HG02840 (cell line): Measurements from ENCODE around the gene DSC1.

Source experiments
- ATAC-seq: cut with Tn5 transposase; IDR thresholded peaks from one replicate; pipeline ENCODE4 v1.9.1; 2021; ENCODE audit warnings: mild to moderate bottlenecking, moderate library complexity, moderate number of reproducible peaks; ENCODE audit not compliant: unreplicated experiment, low FRiP score

Gene DSC1

GRCh38 chr18:31105733-31106132 is 56.9 kb downstream of the DSC1 start:
- no peak for ATAC-seq

GRCh38 chr18:31104444-31104843 is 58.2 kb downstream of the DSC1 start:
- no peak for ATAC-seq

DNA sequence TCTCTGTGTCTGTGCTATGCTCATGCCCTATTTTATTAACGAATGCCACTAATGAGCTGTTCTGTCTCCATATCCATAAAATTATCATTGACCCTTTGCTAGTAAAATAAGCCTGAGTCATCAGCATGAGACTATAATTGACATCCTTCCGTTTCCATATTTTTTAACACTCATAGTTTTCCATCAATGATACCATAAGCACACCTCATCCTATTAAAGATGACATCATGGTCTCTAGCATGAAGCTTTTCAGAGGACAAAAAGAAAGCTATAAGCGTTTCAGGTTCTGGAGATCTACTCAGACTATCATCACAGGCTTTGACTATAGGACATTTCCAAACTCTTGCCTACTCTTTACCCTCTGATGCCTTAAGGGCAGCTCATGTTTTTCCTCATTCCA is 59.2 kb downstream of the DSC1 start:
- ATAC-seq, result no peak

DNA sequence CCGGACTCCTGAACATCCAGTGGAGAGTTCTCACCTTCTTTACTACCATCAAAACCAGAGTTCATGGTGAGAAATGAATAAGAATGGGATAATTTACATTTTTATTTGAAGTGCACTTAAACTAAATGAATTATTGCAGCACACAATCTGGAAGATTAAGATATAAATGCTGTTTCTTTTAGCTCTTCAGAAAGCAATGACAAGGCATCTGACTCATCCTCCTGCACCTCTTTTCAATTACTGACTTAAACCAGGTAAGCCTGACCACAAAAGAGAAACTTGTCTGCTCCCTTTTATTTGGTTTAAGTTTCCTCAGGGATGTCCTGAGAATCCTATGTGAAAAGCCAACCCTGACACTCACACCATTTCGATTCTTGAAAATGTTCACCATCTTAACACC is 59.7 kb downstream of the DSC1 start:
- no peak for ATAC-seq

DNA sequence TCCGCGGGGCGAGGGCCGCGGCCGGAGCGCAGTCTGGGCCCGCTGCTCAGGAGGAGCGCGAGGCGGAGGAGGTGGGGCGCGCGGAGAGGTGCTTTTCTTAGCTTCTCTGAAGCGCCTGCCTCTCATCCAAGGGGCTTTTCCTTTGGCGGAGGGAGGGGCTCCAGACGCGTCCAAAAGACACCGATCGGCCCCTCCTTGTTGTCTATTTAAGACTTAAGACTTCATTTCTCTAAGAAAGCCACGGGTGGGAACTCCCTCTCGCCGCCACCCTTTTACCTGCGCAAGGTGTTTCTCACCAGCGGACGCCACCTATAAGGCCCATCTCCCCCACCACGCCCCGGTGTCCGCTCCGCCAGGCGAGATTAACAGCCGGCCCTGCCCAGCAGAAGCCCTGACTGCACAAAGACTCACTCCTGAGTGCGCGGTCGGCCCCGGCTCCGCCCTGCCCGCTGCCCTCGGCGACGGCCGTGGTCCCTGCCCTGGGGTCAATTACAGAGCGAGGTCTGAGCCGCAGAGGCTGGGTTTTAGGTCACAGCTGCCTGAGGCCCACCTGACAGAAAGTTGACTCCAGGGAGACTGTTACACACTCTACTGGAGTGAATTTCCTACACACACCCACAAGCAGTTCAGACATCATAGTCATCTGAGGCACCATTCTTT is 60.5 kb downstream of the DSC1 start, which contains the start of gene DSC2:
Gene DSC2 (minus strand): TSS at position 397 of the 660 bp plus-strand sequence. CDS start 450 bp downstream, outside the sequence.
- no peak for ATAC-seq

DNA sequence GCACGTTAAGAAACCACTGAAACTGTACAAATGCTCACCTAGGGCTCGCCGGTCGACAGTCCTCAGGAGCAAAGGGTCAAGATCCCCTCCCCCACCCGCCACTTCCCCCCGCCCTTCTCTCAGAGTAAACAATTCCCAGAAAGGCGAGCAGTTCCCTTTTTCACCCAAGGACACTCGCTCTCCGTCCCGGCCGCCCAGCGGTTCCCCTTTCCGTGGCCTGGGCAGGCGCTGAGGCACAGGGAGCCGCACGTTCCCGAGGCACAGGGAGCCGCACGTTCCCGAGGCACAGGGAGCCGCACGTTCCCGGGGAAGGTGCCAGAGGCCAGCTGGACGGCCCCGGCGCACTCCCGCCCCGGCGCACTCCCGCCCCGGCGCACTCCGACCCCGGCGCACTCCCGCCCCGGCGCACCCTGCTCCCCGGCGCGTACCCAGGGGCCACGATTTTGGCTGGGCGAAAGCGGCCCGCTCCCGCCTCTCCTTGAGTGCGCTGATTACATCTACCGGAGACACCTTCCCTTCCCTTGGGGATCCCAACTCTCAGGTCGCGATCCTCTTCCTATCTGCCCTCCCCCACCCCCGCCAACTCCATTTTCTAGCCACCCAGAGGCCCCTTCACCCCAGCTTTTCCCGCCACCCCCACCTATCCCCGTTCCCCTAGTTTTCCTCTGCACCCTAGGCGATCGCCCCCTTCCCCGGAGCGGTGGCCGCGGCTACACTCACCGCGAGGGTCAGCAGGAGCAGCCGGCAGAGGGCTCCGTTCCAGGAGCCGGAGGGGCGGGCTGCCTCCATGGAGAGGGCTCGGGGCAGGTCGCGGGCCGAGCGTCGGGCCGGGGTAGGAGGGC is 61.3 kb downstream of the DSC1 start:
- ATAC-seq, result no peak

- no peak for ATAC-seq
Observed at GRCh38 chr18:31100436-31101182, 62.0 kb downstream of the DSC1 start.

DNA sequence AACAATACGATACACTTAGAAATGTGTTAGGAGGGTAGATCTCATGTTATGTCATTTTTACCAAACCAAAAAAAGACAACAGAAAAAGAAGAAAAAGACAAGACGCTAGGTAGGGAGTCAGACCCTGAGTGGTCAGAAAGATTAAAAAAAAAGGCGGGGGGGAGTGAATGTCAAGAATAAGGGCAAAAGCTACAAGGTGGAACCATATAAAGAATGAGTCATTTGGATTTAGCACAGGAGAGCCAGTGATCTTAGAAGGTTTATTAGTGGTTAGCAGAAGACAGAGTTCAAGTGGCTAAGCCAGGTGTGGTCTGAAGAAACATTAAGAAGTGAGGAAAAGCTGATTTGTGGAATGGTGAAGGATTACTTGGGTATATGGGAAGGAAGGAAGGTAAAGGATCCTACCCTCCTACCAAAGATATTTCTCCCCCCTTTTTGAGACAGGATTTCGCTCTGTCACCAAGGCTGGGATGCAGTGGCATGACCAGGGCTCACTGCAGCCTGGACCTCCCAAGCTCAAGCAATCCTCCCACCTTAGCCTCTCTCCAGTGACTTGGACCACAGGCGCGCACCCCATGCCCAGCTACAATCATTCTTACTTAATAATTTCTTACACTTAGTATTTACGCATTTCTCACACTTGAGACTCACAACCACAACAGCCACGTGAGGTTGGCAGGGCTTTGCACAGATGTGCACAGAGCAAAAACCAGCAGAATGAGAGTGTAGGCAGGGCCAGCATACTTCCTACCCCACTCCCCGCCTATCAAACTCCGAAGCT is 63.0 kb downstream of the DSC1 start:
- no peak for ATAC-seq

GRCh38 chr18:31098878-31099277 is 63.8 kb downstream of the DSC1 start:
- ATAC-seq, result no peak

DNA sequence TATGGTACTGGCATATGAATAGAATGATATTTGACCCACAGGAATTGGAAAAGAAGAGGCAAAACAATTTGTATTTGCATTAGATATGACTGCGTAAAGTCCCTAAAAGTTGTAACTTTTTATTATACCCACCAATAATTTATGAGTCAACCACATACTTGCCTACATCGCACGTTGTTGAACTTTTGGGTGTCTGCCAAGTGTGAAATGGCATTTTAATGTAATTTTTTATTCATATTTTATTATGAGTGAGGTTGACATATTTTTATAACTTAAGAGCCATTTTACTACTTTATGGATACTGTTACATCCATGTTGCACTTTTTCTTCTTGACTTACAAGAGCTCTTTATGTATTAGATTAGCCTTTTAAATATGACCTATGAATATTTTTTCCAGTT is 65.0 kb downstream of the DSC1 start:
- no peak for ATAC-seq

- ATAC-seq, result no peak
Observed at GRCh38 chr18:31093880-31094279, 68.8 kb downstream of the DSC1 start.

GRCh38 chr18:31093294-31093693 is 69.4 kb downstream of the DSC1 start:
- ATAC-seq, result no peak

GRCh38 chr18:31091350-31091749 is 71.3 kb downstream of the DSC1 start:
- ATAC-seq, result no peak

- no peak for ATAC-seq
Observed at GRCh38 chr18:31088532-31088931, 74.1 kb downstream of the DSC1 start.

DNA sequence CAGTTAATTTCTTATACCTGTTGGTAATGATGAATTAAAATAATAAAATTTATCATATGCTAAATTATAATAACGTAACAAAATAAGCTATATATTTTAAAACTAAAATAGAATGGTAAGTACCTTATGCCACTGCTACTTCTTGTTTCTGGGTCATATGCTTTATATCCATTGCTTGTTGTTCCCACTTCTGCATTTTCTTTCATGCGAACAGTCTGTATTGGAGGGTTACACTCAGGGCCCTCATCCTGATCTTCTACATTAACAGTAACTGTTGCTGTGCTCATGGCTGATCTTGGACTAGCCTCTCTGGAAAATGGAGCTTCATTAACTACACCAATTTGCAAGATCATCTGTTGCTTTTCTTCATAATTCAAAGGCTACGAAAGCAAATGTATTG is 82.7 kb downstream of the DSC1 start:
- ATAC-seq, result no peak
